ENCODE measurements around the gene OXSR1.

Gene OXSR1

GRCh38 chr3:38268087-38268486, 102.8 kb downstream of the OXSR1 start:
- no peak overlapping the region for H3K27ac ChIP-seq
- TF ChIP-seq, protein P1, sequence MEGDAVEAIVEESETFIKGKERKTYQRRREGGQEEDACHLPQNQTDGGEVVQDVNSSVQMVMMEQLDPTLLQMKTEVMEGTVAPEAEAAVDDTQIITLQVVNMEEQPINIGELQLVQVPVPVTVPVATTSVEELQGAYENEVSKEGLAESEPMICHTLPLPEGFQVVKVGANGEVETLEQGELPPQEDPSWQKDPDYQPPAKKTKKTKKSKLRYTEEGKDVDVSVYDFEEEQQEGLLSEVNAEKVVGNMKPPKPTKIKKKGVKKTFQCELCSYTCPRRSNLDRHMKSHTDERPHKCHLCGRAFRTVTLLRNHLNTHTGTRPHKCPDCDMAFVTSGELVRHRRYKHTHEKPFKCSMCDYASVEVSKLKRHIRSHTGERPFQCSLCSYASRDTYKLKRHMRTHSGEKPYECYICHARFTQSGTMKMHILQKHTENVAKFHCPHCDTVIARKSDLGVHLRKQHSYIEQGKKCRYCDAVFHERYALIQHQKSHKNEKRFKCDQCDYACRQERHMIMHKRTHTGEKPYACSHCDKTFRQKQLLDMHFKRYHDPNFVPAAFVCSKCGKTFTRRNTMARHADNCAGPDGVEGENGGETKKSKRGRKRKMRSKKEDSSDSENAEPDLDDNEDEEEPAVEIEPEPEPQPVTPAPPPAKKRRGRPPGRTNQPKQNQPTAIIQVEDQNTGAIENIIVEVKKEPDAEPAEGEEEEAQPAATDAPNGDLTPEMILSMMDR (conservative IDR thresholded peaks at IDR 0.05), result no peak

GRCh38 chr3:38268522-38268921, 103.2 kb downstream of the OXSR1 start:
- no peak overlapping the region for H3K27ac ChIP-seq
- TF ChIP-seq, protein P1 (conservative IDR thresholded peaks at IDR 0.05), result no peak

DNA sequence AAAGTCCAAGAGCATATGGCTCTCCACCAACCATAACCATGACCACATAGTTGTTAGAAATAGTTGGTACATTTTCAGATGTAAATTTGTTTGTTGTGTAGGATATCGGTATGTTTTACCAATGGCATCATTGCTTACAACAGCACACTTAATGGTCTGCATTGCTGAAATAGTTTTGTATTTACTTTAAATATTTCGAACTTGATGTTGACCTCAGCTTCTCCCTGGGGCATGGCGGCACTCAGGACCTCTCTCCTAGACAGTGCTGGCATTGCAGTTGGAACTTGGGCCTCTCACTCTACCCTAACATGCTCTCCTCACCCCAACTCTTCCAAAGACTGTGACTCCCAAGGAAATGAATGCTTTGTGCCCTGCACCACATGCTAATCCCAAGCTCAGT, 105.3 kb downstream of the OXSR1 start:
- TF ChIP-seq, protein P1 (conservative IDR thresholded peaks at IDR 0.05), result no peak
- H3K27ac ChIP-seq, result no peak overlapping the region

- TF ChIP-seq, protein P1 (conservative IDR thresholded peaks at IDR 0.05), result no peak
- no peak overlapping the region for H3K27ac ChIP-seq
Observed at GRCh38 chr3:38271553-38271952, 106.2 kb downstream of the OXSR1 start.

- TF ChIP-seq, protein P1 (conservative IDR thresholded peaks at IDR 0.05), result no peak
- no peak overlapping the region for H3K27ac ChIP-seq
Observed at GRCh38 chr3:38274864-38275649, 109.7 kb downstream of the OXSR1 start.

- H3K27ac ChIP-seq, result no peak overlapping the region
- TF ChIP-seq, protein P1 (conservative IDR thresholded peaks at IDR 0.05), result no peak
Observed at GRCh38 chr3:38275658-38276057, 110.3 kb downstream of the OXSR1 start.

- TF ChIP-seq, protein P1 (conservative IDR thresholded peaks at IDR 0.05), result no peak
- no peak overlapping the region for H3K27ac ChIP-seq
Observed at GRCh38 chr3:38276081-38276916, 111.0 kb downstream of the OXSR1 start.
